Lung (tissue), 12 donors: ENCODE results near the gene C1RL. TPM values are rescaled to one million over a fixed set of nuclear protein-coding genes. Genes with fewer than 3 reads are reported as not detected.
A peak's percentile ranks its signal among the peaks of the same experiment; 100 is the strongest.

Source experiments
- ATAC-seq: fragments of 200-7000 bp; cut with Tn5 transposase; one replicate; pipeline ENCODE4 v1.9.1; 2020; ENCODE audit warnings: moderate number of reproducible peaks; ENCODE audit not compliant: insufficient read depth, low FRiP score
- DNase-seq, 3 donors: peaks; one replicate each; pipeline ENCODE4 v3.0.0-alpha.2; 2013 to 2017
- H3K27ac ChIP-seq, 2 donors: one replicate each; pipeline ENCODE4 v1.5.1; 2013; ENCODE audit warnings: mild to moderate bottlenecking in 2 of 2, moderate library complexity in 2 of 2, control low read depth in 1 of 2, inconsistent platforms in 1 of 2, low read depth in 1 of 2, low read length in 1 of 2
- H3K27me3 ChIP-seq, 3 donors: one replicate each; pipeline ENCODE4 v1.5.1; 2013; ENCODE audit warnings: low read length in 2 of 3; ENCODE audit not compliant: control insufficient read depth in 3 of 3, insufficient read depth in 3 of 3
- H3K36me3 ChIP-seq, 4 donors: one replicate each; pipeline ENCODE4 v1.5.1; 2013; ENCODE audit warnings: low read length in 4 of 4, mild to moderate bottlenecking in 1 of 4, moderate library complexity in 1 of 4; ENCODE audit not compliant: control insufficient read depth in 4 of 4, insufficient read depth in 4 of 4
- H3K4me1 ChIP-seq, 5 donors: one replicate each; pipeline ENCODE4 v1.5.1; 2013; ENCODE audit warnings: low read length in 5 of 5, mild to moderate bottlenecking in 2 of 5, moderate library complexity in 1 of 5; ENCODE audit not compliant: control insufficient read depth in 5 of 5, insufficient read depth in 5 of 5
- H3K4me3 ChIP-seq: one replicate; pipeline ENCODE4 v1.5.1; 2013; ENCODE audit warnings: mild to moderate bottlenecking, control low read depth, moderate library complexity
- H3K9ac ChIP-seq, 2 donors: one replicate each; pipeline ENCODE4 v1.5.1; 2013; ENCODE audit warnings: low read length in 2 of 2, control low read depth in 1 of 2; ENCODE audit not compliant: insufficient read depth in 1 of 2
- H3K9me3 ChIP-seq, 4 donors: one replicate each; pipeline ENCODE4 v1.5.1; 2013; ENCODE audit warnings: low read length in 3 of 4, mild to moderate bottlenecking in 1 of 4, moderate library complexity in 1 of 4; ENCODE audit not compliant: control insufficient read depth in 4 of 4, insufficient read depth in 3 of 4
- CTCF ChIP-seq: IDR thresholded peaks from 2 replicates; pipeline ENCODE4 v1.5.1; 2012; ENCODE audit warnings: mild to moderate bottlenecking; ENCODE audit errors: control extremely low read depth, extremely low read depth
- WGBS, 2 donors: extraction: QIAGEN DNeasy Blood & Tissue Kit; methylation state at CpG; one replicate each; pipeline ENCODE4 v1.1.7; 2013; 5-methylcytosine and 5-hydroxymethylcytosine counted together
- polyA plus RNA-seq, 2 donors: library from polyadenylated mRNA; stranded (reverse); fragments of 200-250 nt; gene quantifications; one replicate each; pipeline ENCODE4 v1.2.1, GENCODE V29; 2013
- total RNA-seq, 2 donors: library from RNA; depleted of rRNA in 1 of 2; stranded (reverse); fragments of >200 nt in 1 of 2; gene quantifications; one replicate each; pipeline ENCODE4 v1.2.1, GENCODE V29; 2014 to 2021
- donor health status: control.
- donor health status: control.
- donor health status: Bipolar disorder and iron deficiency.
- donor health status: healthy.
- donor health status: DM: yes; HTN: yes; CAD: no.

The C1RL gene
- total and polyA plus RNA-seq, 4 donors = 60.5 to 116 (median 86.5) TPM

DNA sequence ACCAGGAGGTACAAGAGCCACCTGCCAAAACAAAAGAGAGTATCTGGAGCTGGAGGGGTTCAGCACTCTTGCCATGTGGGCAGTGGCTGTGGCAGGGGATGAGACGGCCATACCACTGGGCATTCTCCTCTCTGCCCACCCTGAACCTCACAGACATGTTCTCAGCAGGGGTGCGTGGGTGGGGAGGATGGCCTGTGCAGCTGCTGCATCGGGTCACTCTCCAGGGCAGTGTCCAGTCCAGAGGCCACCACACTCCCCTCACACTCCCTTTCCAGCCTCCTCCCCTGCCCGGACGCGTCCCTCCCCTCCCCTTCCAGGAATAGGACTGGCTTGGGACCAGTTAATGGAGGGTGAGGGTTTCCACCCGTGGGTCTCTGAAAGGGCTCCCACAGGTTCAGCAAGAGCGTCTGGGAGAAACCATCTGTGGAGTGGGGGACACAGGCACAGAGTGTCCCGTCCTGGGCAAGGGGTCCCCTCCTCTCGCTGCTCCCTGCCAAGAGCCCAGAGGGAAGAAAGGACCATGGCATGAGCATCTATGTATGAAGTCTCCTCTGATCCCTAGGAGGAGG, 17.3 kb downstream of the C1RL start:
- peaks cover 0 to 25% (median 9%) of the 10 kb centered on the region in 5 donors for H3K4me1 ChIP-seq
- ATAC-seq (peak; percentile 49), DNase-seq (peak; percentile 47 to 56 (median 50))
- peak overlapping the region; percentile 9 to 85 for H3K27ac ChIP-seq
- H3K9me3 ChIP-seq = no peaks in the 10 kb centered on the region
- peak overlapping the region; percentile 46 for H3K4me3 ChIP-seq
- H3K27me3 ChIP-seq = peaks cover 0 to 2% (median 0%) of the 10 kb centered on the region in 3 donors
- H3K9ac ChIP-seq = peak overlapping the region; percentile 26 to 96
- 29 to 59% methylated on average over 10 of the region's 10 CpGs for WGBS, 2 donors
- H3K36me3 ChIP-seq = peaks cover 0 to 14% (median 10%) of the 10 kb centered on the region in 4 donors
- TF ChIP-seq CTCF = no peak

- peak overlapping the region; percentile 16 for H3K4me3 ChIP-seq
- H3K9me3 ChIP-seq = no peaks in the 10 kb centered on the region
- H3K9ac ChIP-seq = peak overlapping the region in 1 of 2 donors; percentile 34
- peak overlapping the region; percentile 4 to 85 for H3K27ac ChIP-seq
- H3K27me3 ChIP-seq = peaks cover 0 to 2% (median 0%) of the 10 kb centered on the region in 3 donors
- H3K36me3 ChIP-seq = peaks cover 0 to 16% (median 13%) of the 10 kb centered on the region in 4 donors
- no peak for TF ChIP-seq CTCF
- peaks cover 0 to 25% (median 9%) of the 10 kb centered on the region in 5 donors for H3K4me1 ChIP-seq
- 84 to 94% methylated on average over 7 of the region's 7 CpGs for WGBS, 2 donors
- ATAC-seq = no peak
- DNase-seq = no peak
These were observed 17.8 kb downstream of the C1RL start for GRCh38 chr12:7091171-7091570.

GRCh38 chr12:7090222-7090998, 18.6 kb downstream of the C1RL start:
- Histone ChIP-seq H3K27me3 (peaks cover 0 to 2% (median 0%) of the 10 kb centered on the region in 3 donors), H3K4me3 (no peak overlapping the region), H3K9me3 (no peaks in the 10 kb centered on the region), H3K4me1 (peaks cover 0 to 25% (median 9%) of the 10 kb centered on the region in 5 donors), H3K36me3 (peaks cover 0 to 22% (median 18%) of the 10 kb centered on the region in 4 donors), H3K9ac (peak overlapping the region in 1 of 2 donors; percentile 34), H3K27ac (peak overlapping the region in 1 of 2 donors; percentile 10)
- no peak for TF ChIP-seq CTCF
- 75 to 78% methylated on average over 16 of the region's 16 CpGs for whole genome bisulfite sequencing, 2 donors
- peak; percentile 26 to 58 (median 37) for DNase-seq
- no peak for ATAC-seq
